Measurements from ENCODE around the gene LRBA. TPM values are rescaled to one million over a fixed set of nuclear protein-coding genes. Genes with fewer than 3 reads are reported as not detected.

Gene LRBA
- total RNA-seq, 1 experiment from 2014 or later, result 55.3 TPM

DNA sequence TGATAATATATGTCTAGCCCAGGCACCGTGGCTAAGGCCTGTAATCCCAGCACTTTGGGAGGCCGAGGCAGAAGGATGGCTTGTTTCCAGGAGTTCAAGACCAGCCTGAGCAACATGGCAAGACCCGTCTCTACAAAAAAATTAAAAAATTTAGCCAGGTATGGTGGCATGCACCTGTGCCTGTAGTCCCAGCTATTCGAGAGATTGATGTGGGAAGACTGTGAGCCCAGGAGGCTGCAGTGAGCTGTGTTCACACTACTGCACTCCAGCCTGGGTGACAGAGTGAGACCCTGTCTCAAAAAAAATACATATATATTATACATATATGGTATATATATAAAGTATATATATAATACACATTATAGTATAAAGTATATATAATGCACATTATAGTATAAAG is 595.1 kb downstream of the LRBA start:
- no peak overlapping the region for H2AK5ac ChIP-seq (ENCODE audit: insufficient read length, low read length)
- no peak overlapping the region for H2BK120ac ChIP-seq (ENCODE audit: low read depth, low read length, poor library complexity, severe bottlenecking)
- H3K56ac ChIP-seq (ENCODE audit: insufficient read length, low read depth, low read length), result no peak overlapping the region
- H4K20me1 ChIP-seq (ENCODE audit: control insufficient read depth, insufficient read depth, insufficient read length), result no peaks in the 10 kb centered on the region
- no peaks in the 10 kb centered on the region for H3K79me2 ChIP-seq (ENCODE audit: insufficient read depth, low read length)
- H4K91ac ChIP-seq (ENCODE audit: insufficient read length, low read depth, low read length), result no peak overlapping the region
- no CpG with 5 or more reads among the region's 4 CpGs for WGBS (ENCODE audit: extremely low coverage, insufficient read length, low lambda C conversion rate)
- no peak overlapping the region for H3K4me3 Mint-ChIP-seq
- no peaks in the 10 kb centered on the region for H3K4me1 ChIP-seq (ENCODE audit: insufficient read depth, low read length)
- no peaks in the 10 kb centered on the region for H3K9me3 ChIP-seq (ENCODE audit: control insufficient read depth, low read depth, low read length)
- H3K9me3 Mint-ChIP-seq, result no peaks in the 10 kb centered on the region
- no peak overlapping the region for H2BK5ac ChIP-seq (ENCODE audit: insufficient read length, low read length)
- H3K4ac ChIP-seq (ENCODE audit: low read depth, low read length), result no peak overlapping the region
- H3K27ac Mint-ChIP-seq, result no peak overlapping the region
- no peak overlapping the region for H2BK20ac ChIP-seq (ENCODE audit: low read depth, low read length, poor library complexity, severe bottlenecking)
- H3K23me2 ChIP-seq (ENCODE audit: insufficient read length, low read depth, low read length, poor library complexity, severe bottlenecking), result no peaks in the 10 kb centered on the region
- H3K79me1 ChIP-seq (ENCODE audit: insufficient read depth, low read depth, low read length, poor library complexity, severe bottlenecking), result no peaks in the 10 kb centered on the region
- no peaks in the 10 kb centered on the region; a peak in 1 of 4 replicates for H3K4me1 Mint-ChIP-seq
- H3T11ph ChIP-seq (ENCODE audit: low read length), result no peak overlapping the region
- no peak for DNase-seq
- no peak overlapping the region for H3K9ac ChIP-seq (ENCODE audit: extremely low read depth, insufficient read length, low read length)
- TF ChIP-seq, protein P1, sequence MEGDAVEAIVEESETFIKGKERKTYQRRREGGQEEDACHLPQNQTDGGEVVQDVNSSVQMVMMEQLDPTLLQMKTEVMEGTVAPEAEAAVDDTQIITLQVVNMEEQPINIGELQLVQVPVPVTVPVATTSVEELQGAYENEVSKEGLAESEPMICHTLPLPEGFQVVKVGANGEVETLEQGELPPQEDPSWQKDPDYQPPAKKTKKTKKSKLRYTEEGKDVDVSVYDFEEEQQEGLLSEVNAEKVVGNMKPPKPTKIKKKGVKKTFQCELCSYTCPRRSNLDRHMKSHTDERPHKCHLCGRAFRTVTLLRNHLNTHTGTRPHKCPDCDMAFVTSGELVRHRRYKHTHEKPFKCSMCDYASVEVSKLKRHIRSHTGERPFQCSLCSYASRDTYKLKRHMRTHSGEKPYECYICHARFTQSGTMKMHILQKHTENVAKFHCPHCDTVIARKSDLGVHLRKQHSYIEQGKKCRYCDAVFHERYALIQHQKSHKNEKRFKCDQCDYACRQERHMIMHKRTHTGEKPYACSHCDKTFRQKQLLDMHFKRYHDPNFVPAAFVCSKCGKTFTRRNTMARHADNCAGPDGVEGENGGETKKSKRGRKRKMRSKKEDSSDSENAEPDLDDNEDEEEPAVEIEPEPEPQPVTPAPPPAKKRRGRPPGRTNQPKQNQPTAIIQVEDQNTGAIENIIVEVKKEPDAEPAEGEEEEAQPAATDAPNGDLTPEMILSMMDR (conservative IDR thresholded peaks at IDR 0.05), result no peak
- H3K27me3 ChIP-seq (ENCODE audit: insufficient read depth, low read length), result no peaks in the 10 kb centered on the region
- H3K27me3 Mint-ChIP-seq (ENCODE audit: low read depth), result no peaks in the 10 kb centered on the region
- H3K18ac ChIP-seq (ENCODE audit: insufficient read length, low read depth, low read length), result no peak overlapping the region
- H2BK15ac ChIP-seq (ENCODE audit: low read depth, low read length), result no peak overlapping the region
- no peak overlapping the region for H4K8ac ChIP-seq (replicated peaks; ENCODE audit: insufficient read length, low read depth, low read length)
- H3K14ac ChIP-seq (ENCODE audit: insufficient read depth, low read length), result no peak overlapping the region
- H2BK12ac ChIP-seq (ENCODE audit: insufficient read length, low read depth, low read length), result no peak overlapping the region
- peaks cover 2 to 4% (median 3%) of the 10 kb centered on the region in 3 experiments; a peak in 3 of 7 replicates for H3K36me3 Mint-ChIP-seq (ENCODE audit: insufficient read depth in 1 of 3, low read depth in 3 of 3)
- no peak overlapping the region for H3K4me2 ChIP-seq (ENCODE audit: insufficient read depth, insufficient read length, low read length)
- H3K27ac ChIP-seq (ENCODE audit: insufficient read length, low read depth, low read length), result no peak overlapping the region
- no peak overlapping the region for H3K23ac ChIP-seq (ENCODE audit: insufficient read length, low read depth, low read length)
- no peak overlapping the region for H4K5ac ChIP-seq (ENCODE audit: insufficient read length, low read depth, low read length)
- H2AFZ ChIP-seq (ENCODE audit: low read length), result no peak overlapping the region
